ENCODE data around the gene TSPAN13.

The TSPAN13 gene

DNA sequence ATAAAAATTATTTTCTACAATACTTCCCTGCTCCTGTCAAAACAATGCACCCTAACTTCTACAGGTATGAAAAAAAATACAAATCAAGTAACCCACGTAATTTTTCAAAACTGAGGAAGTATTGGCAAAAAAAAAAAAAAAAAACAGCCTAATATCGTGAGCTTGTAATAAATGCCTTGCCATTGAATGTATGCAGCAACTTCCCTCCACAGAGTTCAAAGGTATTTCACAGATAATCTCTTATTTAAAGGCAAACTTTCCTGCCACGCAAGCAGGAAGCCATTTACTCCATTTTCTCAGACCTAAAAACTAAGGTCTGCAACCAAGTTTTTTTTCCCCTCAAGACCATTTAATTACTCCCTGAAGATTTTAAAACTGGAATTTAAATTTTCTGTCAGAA is 51.9 kb downstream of the TSPAN13 start:
- H3K27ac ChIP-seq (ENCODE audit: low read depth, low read length, poor library complexity, severe bottlenecking), result no peak overlapping the region
- no peak overlapping the region for H2AFZ ChIP-seq (ENCODE audit: low read length)

DNA sequence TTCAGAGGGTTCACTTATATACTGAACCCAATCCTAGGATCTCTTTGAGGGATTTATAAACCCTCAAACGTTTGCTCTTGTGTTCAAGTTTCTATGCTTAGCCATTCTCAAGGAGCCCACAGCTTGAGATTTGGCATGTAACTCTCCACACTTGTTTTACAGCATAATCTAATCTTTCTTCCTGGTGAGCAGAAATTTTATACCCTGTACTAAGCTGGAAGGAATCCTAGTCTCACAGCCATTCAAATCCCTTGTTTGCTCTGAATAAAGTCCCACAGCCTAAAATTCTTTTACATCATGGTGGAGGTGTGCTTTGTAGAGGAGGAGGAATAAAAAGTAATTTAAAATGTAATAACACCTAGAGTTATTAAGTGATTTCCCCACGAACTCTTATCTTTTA is 56.6 kb downstream of the TSPAN13 start:
- no peaks in the 10 kb centered on the region for H3K9me2 ChIP-seq (ENCODE audit: low read depth, low read length)
- no peaks in the 10 kb centered on the region for H3K9me3 ChIP-seq (ENCODE audit: low read length)
- no peak overlapping the region for H3K9ac ChIP-seq (ENCODE audit: low read length)
- H3K79me2 ChIP-seq (ENCODE audit: insufficient read depth, low read length), result no peaks in the 10 kb centered on the region
- no peaks in the 10 kb centered on the region for H3F3A ChIP-seq (ENCODE audit: insufficient read depth, low read length)
- H3K36me3 ChIP-seq (ENCODE audit: insufficient read depth, low read length), result no peaks in the 10 kb centered on the region
- TF ChIP-seq, protein P1, sequence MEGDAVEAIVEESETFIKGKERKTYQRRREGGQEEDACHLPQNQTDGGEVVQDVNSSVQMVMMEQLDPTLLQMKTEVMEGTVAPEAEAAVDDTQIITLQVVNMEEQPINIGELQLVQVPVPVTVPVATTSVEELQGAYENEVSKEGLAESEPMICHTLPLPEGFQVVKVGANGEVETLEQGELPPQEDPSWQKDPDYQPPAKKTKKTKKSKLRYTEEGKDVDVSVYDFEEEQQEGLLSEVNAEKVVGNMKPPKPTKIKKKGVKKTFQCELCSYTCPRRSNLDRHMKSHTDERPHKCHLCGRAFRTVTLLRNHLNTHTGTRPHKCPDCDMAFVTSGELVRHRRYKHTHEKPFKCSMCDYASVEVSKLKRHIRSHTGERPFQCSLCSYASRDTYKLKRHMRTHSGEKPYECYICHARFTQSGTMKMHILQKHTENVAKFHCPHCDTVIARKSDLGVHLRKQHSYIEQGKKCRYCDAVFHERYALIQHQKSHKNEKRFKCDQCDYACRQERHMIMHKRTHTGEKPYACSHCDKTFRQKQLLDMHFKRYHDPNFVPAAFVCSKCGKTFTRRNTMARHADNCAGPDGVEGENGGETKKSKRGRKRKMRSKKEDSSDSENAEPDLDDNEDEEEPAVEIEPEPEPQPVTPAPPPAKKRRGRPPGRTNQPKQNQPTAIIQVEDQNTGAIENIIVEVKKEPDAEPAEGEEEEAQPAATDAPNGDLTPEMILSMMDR (IDR thresholded peaks at IDR 0.05; ENCODE audit: low read length), result no peak
- no peak for TF ChIP-seq EZH2 (IDR thresholded peaks at IDR 0.05; ENCODE audit: borderline replicate concordance, low read length)
- H3K4me1 ChIP-seq (ENCODE audit: insufficient read depth, low read length, severe bottlenecking), result peaks cover 34% of the 10 kb centered on the region
- H4K20me1 ChIP-seq (ENCODE audit: insufficient read depth, low read length), result no peaks in the 10 kb centered on the region
- no peak overlapping the region for H3K4me2 ChIP-seq (ENCODE audit: low read length)
- no peak overlapping the region for H3K4me3 ChIP-seq (ENCODE audit: low read depth, low read length, poor library complexity, severe bottlenecking)
- H3K27ac ChIP-seq (ENCODE audit: low read depth, low read length, poor library complexity, severe bottlenecking), result no peak overlapping the region
- no peak overlapping the region for H2AFZ ChIP-seq (ENCODE audit: low read length)
- no peaks in the 10 kb centered on the region for H3K27me3 ChIP-seq (ENCODE audit: insufficient read depth, low read length)

More for the DNA sequence above, 51.9 kb downstream of the TSPAN13 start:
- Histone ChIP-seq H3K9me2 (ENCODE audit: low read depth, low read length) (no peaks in the 10 kb centered on the region), H4K20me1 (ENCODE audit: insufficient read depth, low read length) (no peaks in the 10 kb centered on the region), H3K4me1 (ENCODE audit: insufficient read depth, low read length, severe bottlenecking) (peaks cover 41% of the 10 kb centered on the region), H3K79me2 (ENCODE audit: insufficient read depth, low read length) (no peaks in the 10 kb centered on the region), H3F3A (ENCODE audit: insufficient read depth, low read length) (no peaks in the 10 kb centered on the region), H3K4me3 (ENCODE audit: low read depth, low read length, poor library complexity, severe bottlenecking) (no peak overlapping the region), H3K9ac (ENCODE audit: low read length) (no peak overlapping the region), H3K4me2 (ENCODE audit: low read length) (no peak overlapping the region; the same call in 1 of the 2 replicates), H3K27me3 (ENCODE audit: insufficient read depth, low read length) (no peaks in the 10 kb centered on the region), H3K36me3 (ENCODE audit: insufficient read depth, low read length) (no peaks in the 10 kb centered on the region), H3K9me3 (ENCODE audit: low read length) (no peaks in the 10 kb centered on the region)
- no peak for TF ChIP-seq EZH2 (IDR thresholded peaks at IDR 0.05; ENCODE audit: borderline replicate concordance, low read length)
- TF ChIP-seq, protein P1 (IDR thresholded peaks at IDR 0.05; ENCODE audit: low read length), result no peak

DNA sequence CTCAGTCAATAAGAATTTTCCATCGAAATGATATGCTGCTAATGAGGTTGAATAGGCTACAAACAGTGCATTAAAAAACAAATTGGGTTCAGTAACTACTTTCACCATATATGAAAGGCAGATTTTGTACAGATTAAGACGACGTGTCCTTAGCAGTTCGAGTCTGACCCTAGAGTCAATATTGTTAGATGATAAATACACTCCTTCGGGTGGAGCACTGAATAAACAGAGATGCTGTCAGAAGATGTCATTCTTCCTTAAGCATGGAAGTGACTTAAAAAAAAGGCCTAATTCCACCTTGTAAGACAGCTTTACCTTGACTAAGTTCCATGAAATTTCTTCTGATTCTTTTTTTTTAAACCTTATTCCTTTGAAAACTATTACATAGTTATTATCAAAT is 57.0 kb downstream of the TSPAN13 start:
- Histone ChIP-seq H3F3A (ENCODE audit: insufficient read depth, low read length) (no peaks in the 10 kb centered on the region), H4K20me1 (ENCODE audit: insufficient read depth, low read length) (no peaks in the 10 kb centered on the region), H3K4me2 (ENCODE audit: low read length) (no peak overlapping the region), H3K4me1 (ENCODE audit: insufficient read depth, low read length, severe bottlenecking) (peaks cover 29% of the 10 kb centered on the region), H3K27me3 (ENCODE audit: insufficient read depth, low read length) (no peaks in the 10 kb centered on the region), H3K4me3 (ENCODE audit: low read depth, low read length, poor library complexity, severe bottlenecking) (no peak overlapping the region), H2AFZ (ENCODE audit: low read length) (no peak overlapping the region), H3K9ac (ENCODE audit: low read length) (no peak overlapping the region), H3K79me2 (ENCODE audit: insufficient read depth, low read length) (no peaks in the 10 kb centered on the region), H3K9me2 (ENCODE audit: low read depth, low read length) (no peaks in the 10 kb centered on the region), H3K9me3 (ENCODE audit: low read length) (no peaks in the 10 kb centered on the region), H3K27ac (ENCODE audit: low read depth, low read length, poor library complexity, severe bottlenecking) (no peak overlapping the region), H3K36me3 (ENCODE audit: insufficient read depth, low read length) (no peaks in the 10 kb centered on the region)
- no peak for TF ChIP-seq EZH2 (IDR thresholded peaks at IDR 0.05; ENCODE audit: borderline replicate concordance, low read length)
- TF ChIP-seq, protein P1 (IDR thresholded peaks at IDR 0.05; ENCODE audit: low read length), result no peak

All from OCI-LY1 (cell line).